CD4-positive, alpha-beta T cell (primary cell): Measurements from ENCODE around the gene EDRF1. TPM values are rescaled to one million over a fixed set of nuclear protein-coding genes. Genes with fewer than 3 reads are reported as not detected.

Source experiments
- ATAC-seq: fragments of 200-7000 bp; cut with Tn5 transposase; one replicate; pipeline ENCODE4 v1.10.0; 2022; ENCODE audit warnings: mild to moderate bottlenecking; ENCODE audit not compliant: poor library complexity
- CTCF ChIA-PET: fragments of 350-600 bp; sonication (Branson Sonifier 250); formaldehyde crosslinking; loops from one replicate; lab custom pipeline; 2021; ENCODE audit warnings: antibody characterized with exemption, inconsistent platforms; lab: Charles Lee
- POLR2A ChIA-PET: fragments of 350-600 bp; sonication (Branson Sonifier 250); formaldehyde crosslinking; loops from one replicate; lab custom pipeline; 2021; ENCODE audit warnings: antibody characterized with exemption, inconsistent platforms; lab: Charles Lee
- DNase-seq, 14 experiments: peaks; one replicate each; pipeline ENCODE4 v3.0.0-alpha.2; 2013 to 2020; ENCODE audit warnings: mixed read lengths in 2 of 14
- H3K27ac ChIP-seq, 2 donors: one replicate each; pipeline versions ENCODE4 v1.5.1 to v1.7.0; 2013; ENCODE audit warnings: low read length in 2 of 2, low read depth in 1 of 2, mild to moderate bottlenecking in 1 of 2
- H3K27me3 ChIP-seq, 2 experiments: 1 replicate in 1 of 2; 2 replicates in 1 of 2; pipeline versions ENCODE4 v1.6.1 to v1.7.0; 2013; ENCODE audit warnings: low read length in 2 of 2, control low read depth in 1 of 2, mild to moderate bottlenecking in 1 of 2, moderate library complexity in 1 of 2; ENCODE audit not compliant: insufficient read depth in 2 of 2, control insufficient read depth in 1 of 2
- H3K36me3 ChIP-seq: one replicate; pipeline ENCODE4 v1.6.1; 2013; ENCODE audit warnings: low read length, control low read depth; ENCODE audit not compliant: insufficient read depth
- H3K4me1 ChIP-seq: one replicate; pipeline ENCODE4 v1.6.1; 2013; ENCODE audit warnings: low read length, control low read depth; ENCODE audit not compliant: insufficient read depth
- H3K4me3 ChIP-seq: one replicate; pipeline ENCODE4 v1.5.1; 2013; ENCODE audit warnings: mild to moderate bottlenecking, low read length, moderate library complexity
- H3K9me3 ChIP-seq, 2 experiments: 1 replicate in 1 of 2; 2 replicates in 1 of 2; pipeline versions ENCODE4 v1.6.1 to v1.7.0; 2013; ENCODE audit warnings: low read length in 2 of 2, mild to moderate bottlenecking in 2 of 2, control low read depth in 1 of 2, moderate library complexity in 1 of 2; ENCODE audit not compliant: control insufficient read depth in 1 of 2, insufficient read depth in 1 of 2
- H3K27ac Mint-ChIP-seq: one replicate; pipeline ENCODE4 v1.8.0; 2020; ENCODE audit warnings: mixed read lengths
- H3K27me3 Mint-ChIP-seq: one replicate; pipeline ENCODE4 v1.8.0; 2021; ENCODE audit warnings: mixed read lengths
- H3K36me3 Mint-ChIP-seq: one replicate; pipeline ENCODE4 v1.8.0; 2021; ENCODE audit warnings: low read depth, mixed read lengths
- H3K4me1 Mint-ChIP-seq: one replicate; pipeline ENCODE4 v1.8.0; 2021; ENCODE audit warnings: low read depth, mixed read lengths
- H3K4me3 Mint-ChIP-seq: one replicate; pipeline ENCODE4 v1.8.0; 2020; ENCODE audit warnings: mild to moderate bottlenecking, mixed read lengths
- H3K9me3 Mint-ChIP-seq: one replicate; pipeline ENCODE4 v1.8.0; 2020; ENCODE audit warnings: mixed read lengths
- CTCF ChIP-seq: fragments of 200-600 bp; IDR thresholded peaks from one replicate; pipeline ENCODE4 v1.8.0; 2022; ENCODE audit warnings: antibody characterized with exemption, mild to moderate bottlenecking
- intact Hi-C, 2 experiments: fragments of 100-400 bp; cut with DNase I in 1 of 2; cut with micrococcal nuclease in 1 of 2; formaldehyde crosslinking; loops; one replicate each; pipeline versions ENCODE4 v1.15.1 to v1.9.0; 2023 to 2025; cut with DNase I, micrococcal nuclease
- total RNA-seq, 174 experiments: library from RNA in 2 of 174; stranded (reverse) in 2 of 174; gene quantifications; one replicate each; pipeline ENCODE4 v1.2.3 and lab custom pipeline; 2021 to 2026

Gene EDRF1
- total RNA-seq, 2 experiments from 2014 or later = 39.0 to 39.8 TPM

- Histone ChIP-seq H3K36me3 (peaks cover 89% of the 10 kb centered on the region), H3K4me3 (no peak overlapping the region), H3K27me3 (no peaks in the 10 kb centered on the region), H3K27ac (no peak overlapping the region), H3K9me3 (no peaks in the 10 kb centered on the region), H3K4me1 (no peaks in the 10 kb centered on the region)
- no peak for TF ChIP-seq CTCF
- H3K4me3 Mint-ChIP-seq = no peak overlapping the region
- ChIA-PET POLR2A (no interaction called here), CTCF (no interaction called here)
- H3K36me3 Mint-ChIP-seq = peaks cover 94% of the 10 kb centered on the region
- H3K9me3 Mint-ChIP-seq = no peaks in the 10 kb centered on the region
- intact Hi-C loops = loop anchor here in 1 of 2 experiments (10.0 kb wide), 1 partner anchor 933 kb away; the partner anchor contains the start of gene EEF1AKMT2
- no peak for ATAC-seq
- H3K27me3 Mint-ChIP-seq = no peaks in the 10 kb centered on the region
- H3K4me1 Mint-ChIP-seq = peaks cover 6% of the 10 kb centered on the region
- no peak for DNase-seq
- no peak overlapping the region for H3K27ac Mint-ChIP-seq
Observed at GRCh38 chr10:125727436-125727835, 7.9 kb downstream of the EDRF1 start.

- Histone ChIP-seq H3K27me3 (no peaks in the 10 kb centered on the region), H3K9me3 (no peaks in the 10 kb centered on the region), H3K4me1 (no peaks in the 10 kb centered on the region), H3K4me3 (no peak overlapping the region), H3K27ac (no peak overlapping the region), H3K36me3 (peaks cover 99% of the 10 kb centered on the region)
- CTCF ChIA-PET = no interaction called here
- no peak for DNase-seq
- intact Hi-C loops = no loop called here
- Mint-ChIP-seq H3K36me3 (peaks cover 100% of the 10 kb centered on the region), H3K27ac (no peak overlapping the region), H3K9me3 (no peaks in the 10 kb centered on the region), H3K4me3 (no peak overlapping the region), H3K27me3 (no peaks in the 10 kb centered on the region), H3K4me1 (no peaks in the 10 kb centered on the region)
- no peak for TF ChIP-seq CTCF
- no peak for ATAC-seq
- POLR2A ChIA-PET = no interaction called here
Observed at GRCh38 chr10:125734148-125734547, 14.6 kb downstream of the EDRF1 start.

- ChIA-PET POLR2A (no interaction called here), CTCF (no interaction called here)
- H3K27ac Mint-ChIP-seq = no peak overlapping the region
Observed at GRCh38 chr10:125734823-125735222, 15.3 kb downstream of the EDRF1 start.

More at GRCh38 chr10:125734823-125735222, 15.3 kb downstream of the EDRF1 start:
- TF ChIP-seq CTCF = no peak
- ATAC-seq (no peak), DNase-seq (no peak)
- Histone ChIP-seq H3K9me3 (no peaks in the 10 kb centered on the region), H3K4me3 (no peak overlapping the region), H3K4me1 (no peaks in the 10 kb centered on the region), H3K27me3 (no peaks in the 10 kb centered on the region), H3K36me3 (peaks cover 99% of the 10 kb centered on the region), H3K27ac (no peak overlapping the region)
- intact Hi-C loops = no loop called here
- Mint-ChIP-seq H3K36me3 (peaks cover 100% of the 10 kb centered on the region), H3K27me3 (no peaks in the 10 kb centered on the region), H3K9me3 (no peaks in the 10 kb centered on the region), H3K4me1 (no peaks in the 10 kb centered on the region), H3K4me3 (no peak overlapping the region)
